A549 (cell line): Measurements from ENCODE around the gene DCAF4. TPM values are rescaled to one million over a fixed set of nuclear protein-coding genes. Genes with fewer than 3 reads are reported as not detected.

ENCODE experiments used
- ATAC-seq, 2 experiments: fragments of 200-7000 bp in 1 of 2; fragments of >200 bp in 1 of 2; cut with Nextera tagmentation in 1 of 2; cut with Tn5 transposase in 1 of 2; 3 replicates each; pipeline versions ENCODE4 v1.8.0 to v1.9.1; 2018 to 2020; ENCODE audit warnings: mild to moderate bottlenecking in 1 of 2, moderate library complexity in 1 of 2
- CTCF ChIA-PET: fragments of 300-600 bp; sonication (Branson Sonifier 250); formaldehyde crosslinking; extraction: SDS; loops from one replicate; lab custom pipeline; 2021; ENCODE audit warnings: antibody characterized with exemption, inconsistent platforms; lab: Yijun Ruan, JAX
- POLR2A ChIA-PET: fragments of 350-600 bp; formaldehyde crosslinking; extraction: SDS; loops from one replicate; lab custom pipeline; 2021; ENCODE audit warnings: antibody characterized with exemption, inconsistent platforms; lab: Yijun Ruan, JAX
- DNase-seq, 2 experiments: peaks; one replicate each; pipeline versions ENCODE4 v3.0.0 to v3.0.0-alpha.2; 2011 to 2016; ENCODE audit warnings: low read depth in 1 of 2, low spot score in 1 of 2
- FAIRE-seq: peaks from 2 replicates; lab custom pipeline; 2011; peaks lifted over from hg19 to GRCh38; lab: Jason Lieb, UNC
- H3K27ac ChIP-seq, 2 experiments: fragments of >200 bp; sonication (Bioruptor Twin); formaldehyde crosslinking; 3 replicates each; pipeline ENCODE4 v1.5.1; 2016 to 2017
- H3K4me1 ChIP-seq: fragments of >200 bp; sonication (Bioruptor Twin); formaldehyde crosslinking; 3 replicates; pipeline ENCODE4 v1.6.1; 2016
- H3K4me2 ChIP-seq: fragments of >200 bp; sonication (Bioruptor Twin); formaldehyde crosslinking; 3 replicates; pipeline ENCODE4 v1.6.1; 2016
- H3K4me3 ChIP-seq: fragments of >200 bp; sonication (Bioruptor Twin); formaldehyde crosslinking; 3 replicates; pipeline ENCODE4 v1.5.1; 2016
- H3K9me3 ChIP-seq: fragments of >200 bp; sonication (Bioruptor Twin); formaldehyde crosslinking; 3 replicates; pipeline ENCODE4 v1.6.1; 2016
- ATOH8 ChIP-seq: fragments of 250-450 bp; sonication (Bioruptor Pico); IDR thresholded peaks from 2 replicates; pipeline ENCODE4 v1.5.0; 2020; ENCODE audit warnings: low read depth, mild to moderate bottlenecking, moderate library complexity
- CEBPB ChIP-seq, 2 experiments: fragments of >200 bp in 1 of 2; sonication (Bioruptor Twin) in 1 of 2; formaldehyde crosslinking in 1 of 2; IDR thresholded peaks; 2 replicates each; pipeline ENCODE4 v1.6.1; 2012 to 2016
- CHD4 ChIP-seq: fragments of 200-600 bp; sonication (generic); IDR thresholded peaks from 2 replicates; pipeline ENCODE4 v1.6.1; 2016; ENCODE audit warnings: antibody characterized with exemption, mild to moderate bottlenecking, borderline replicate concordance
- CTCF ChIP-seq: fragments of >200 bp; sonication (Bioruptor Twin); formaldehyde crosslinking; IDR thresholded peaks from 3 replicates; pipeline ENCODE4 v1.5.1; 2016
- EHF ChIP-seq: fragments of 250-450 bp; sonication (Bioruptor Pico); IDR thresholded peaks from 2 replicates; pipeline ENCODE4 v1.5.0; 2020; ENCODE audit warnings: mild to moderate bottlenecking
- EHMT2 ChIP-seq: fragments of 200-600 bp; sonication (generic); IDR thresholded peaks from 2 replicates; pipeline ENCODE4 v1.6.1; 2016; ENCODE audit warnings: antibody characterized with exemption, low read depth, mild to moderate bottlenecking, moderate library complexity
- FOXS1 ChIP-seq: fragments of 250-450 bp; sonication (Bioruptor Pico); IDR thresholded peaks from 2 replicates; pipeline ENCODE4 v1.5.0; 2020; ENCODE audit warnings: mild to moderate bottlenecking, moderate library complexity
- HDAC2 ChIP-seq: fragments of 200-600 bp; sonication (generic); IDR thresholded peaks from 2 replicates; pipeline ENCODE4 v1.6.1; 2016
- HES2 ChIP-seq: fragments of >200 bp; sonication (Bioruptor Twin); formaldehyde crosslinking; IDR thresholded peaks from 2 replicates; pipeline ENCODE4 v1.6.1; 2016
- HOXA7 ChIP-seq: fragments of 250-450 bp; sonication (Bioruptor Pico); IDR thresholded peaks from 2 replicates; pipeline ENCODE4 v1.5.0; 2020; ENCODE audit warnings: mild to moderate bottlenecking, moderate library complexity
- KDM5A ChIP-seq: fragments of 200-600 bp; sonication (generic); IDR thresholded peaks from 2 replicates; pipeline ENCODE4 v1.6.1; 2016; ENCODE audit warnings: antibody characterized with exemption, mild to moderate bottlenecking
- MAFK ChIP-seq: fragments of 450-650 bp; IDR thresholded peaks from 2 replicates; pipeline ENCODE4 v1.6.1; 2014; ENCODE audit not compliant: partially characterized antibody
- MAX ChIP-seq: IDR thresholded peaks from 2 replicates; pipeline ENCODE4 v1.6.1; 2012
- PBX3 ChIP-seq: IDR thresholded peaks from 2 replicates; pipeline ENCODE4 v1.6.1; 2012
- RAD21 ChIP-seq, 2 experiments: fragments of >200 bp in 1 of 2; sonication (Bioruptor Twin) in 1 of 2; formaldehyde crosslinking in 1 of 2; IDR thresholded peaks in 1 of 2; conservative IDR thresholded peaks in 1 of 2; 2 replicates in 1 of 2; 3 replicates in 1 of 2; pipeline ENCODE4 v1.6.1; 2012 to 2018; ENCODE audit warnings: inconsistent platforms in 1 of 2
- REST ChIP-seq: fragments of 200-600 bp; sonication (generic); IDR thresholded peaks from 2 replicates; pipeline ENCODE4 v1.6.1; 2016; ENCODE audit warnings: antibody characterized with exemption, mild to moderate bottlenecking, moderate library complexity
- RFX5 ChIP-seq: fragments of 450-650 bp; IDR thresholded peaks from 2 replicates; pipeline ENCODE4 v1.7.1; 2014; ENCODE audit warnings: antibody characterized with exemption, mild to moderate bottlenecking, moderate library complexity
- SMC3 ChIP-seq: fragments of >200 bp; sonication (Bioruptor Twin); formaldehyde crosslinking; IDR thresholded peaks from 3 replicates; pipeline ENCODE4 v1.6.1; 2018; ENCODE audit warnings: inconsistent platforms
- WGBS: methylation state at CpG from one replicate; pipeline ENCODE4 v1.1.6; 2017; ENCODE audit errors: missing lambda C conversion rate; 5-methylcytosine and 5-hydroxymethylcytosine counted together
- polyA plus RNA-seq, 4 experiments: library from polyadenylated mRNA; depleted of rRNA in 3 of 4; stranded (reverse); fragments of >200 nt; fragmentation: RNase III in 1 of 4; extraction: RNeasy Plus Mini Kit Qiagen cat#74134 plus additional on column Dnase treatment in 1 of 4; gene quantifications; 2 replicates in 3 of 4; 3 replicates in 1 of 4; pipeline ENCODE4 v1.2.3, GENCODE V29; 2011 to 2017

The DCAF4 gene
- polyA plus RNA-seq, 2 of the 4 experiments (the other 2 are of a cell fraction) = 18.4 to 22.4 TPM

- H3K4me3 ChIP-seq = no peak overlapping the region
- ATAC-seq = peak; percentile 67 to 86
- 21% methylated on average over 5 of the region's 5 CpGs for WGBS
- TF ChIP-seq MAX (no peak), FOXS1 (CRISPR knock-in tag) (no peak), KDM5A (no peak), HES2 (no peak), PBX3 (no peak), SMC3 (peak; percentile 93), HOXA7 (CRISPR knock-in tag) (no peak), EHMT2 (no peak), MAFK (peak; percentile 19), CHD4 (no peak), RAD21 (conservative IDR thresholded peaks at IDR 0.05 in 1 of 2, IDR thresholded peaks at IDR 0.05 in 1 of 2) (peak; percentile 95 to 97), HDAC2 (no peak), CTCF (peak; percentile 96), ATOH8 (CRISPR knock-in tag) (no peak), CEBPB (IDR thresholded peaks at IDR 0.05) (peak; percentile 43 to 79; a peak in 2 of 4 replicates), EHF (no peak), REST (no peak), RFX5 (no peak)
- CTCF ChIA-PET = interaction anchor here (0.6 to 10.9 kb wide), 61 partner anchors 8 to 1200 kb away, joined by 3 to 480 read pairs (median 4); partner anchors contain the start of gene DPF3
- peak; percentile 69 to 73 for DNase-seq
- H3K27ac ChIP-seq = no peak overlapping the region
- POLR2A ChIA-PET = interaction anchor here (0.6 to 0.8 kb wide), 3 partner anchors 8 to 20 kb away, joined by 3 to 6 read pairs (median 3); no protein-coding TSS in a partner anchor
- H3K4me2 ChIP-seq = no peak overlapping the region
- peaks cover 15% of the 10 kb centered on the region; the same call in 1 of the 3 replicates for H3K4me1 ChIP-seq
- FAIRE-seq = no peak
- H3K9me3 ChIP-seq = no peaks in the 10 kb centered on the region
Measured at GRCh38 chr14:72904840-72905561, 21.3 kb upstream of the DCAF4 start.
